ENCODE data around the gene MCOLN3.

GRCh38 chr1:85070972-85071492 lies 22.7 kb upstream of the MCOLN3 start:
- TF ChIP-seq POLR2A (IDR thresholded peaks at IDR 0.05; ENCODE audit: extremely low read depth, insufficient read length) (no peak), CTCF (IDR thresholded peaks at IDR 0.05; ENCODE audit: low read depth, low read length) (no peak)
